Prostate gland (tissue), 2 donors: ENCODE measurements around the gene SLCO4A1.

Experiments used
- CTCF ChIP-seq, 4 experiments: fragments of 200-600 bp in 2 of 4; fragments of 450-650 bp in 2 of 4; sonication (generic) in 2 of 4; IDR thresholded peaks; 1 replicate in 3 of 4; 2 replicates in 1 of 4; pipeline ENCODE4 v1.5.1; 2016 to 2019; ENCODE audit warnings: antibody characterized with exemption in 4 of 4, mild to moderate bottlenecking in 2 of 4, moderate library complexity in 2 of 4
- POLR2A ChIP-seq: fragments of 450-650 bp; IDR thresholded peaks from one replicate; pipeline ENCODE4 v1.6.1; 2016; ENCODE audit warnings: antibody characterized with exemption, mild to moderate bottlenecking
- POLR2AphosphoS5 ChIP-seq: sonication (generic); formaldehyde crosslinking; IDR thresholded peaks from one replicate; pipeline ENCODE4 v1.6.1; 2017; ENCODE audit warnings: antibody characterized with exemption

GRCh38 chr20:62703853-62704228, 61.5 kb downstream of the SLCO4A1 start:
- TF ChIP-seq POLR2AphosphoS5 (no peak), CTCF (IDR thresholded peaks at IDR 0.05) (no peak), POLR2A (no peak)
